IMR-90 (cell line): Measurements from ENCODE around the gene MIER2. TPM values are rescaled to one million over a fixed set of nuclear protein-coding genes. Genes with fewer than 3 reads are reported as not detected.

ENCODE experiments used
- ATAC-seq: fragments of 200-7000 bp; cut with Tn5 transposase; 2 replicates; pipeline ENCODE4 v1.9.1; 2020; ENCODE audit warnings: low read depth, mild to moderate bottlenecking, moderate library complexity
- BruUV-seq: library from RNA; stranded (reverse); fragments of 400-500 nt; replicated peaks from 2 replicates; lab custom pipeline; 2021; lab: Mats Ljungman, UMichigan
- CTCF ChIA-PET: fragments of 300-600 bp; formaldehyde crosslinking; extraction: SDS; loops from one replicate; lab custom pipeline; 2021; ENCODE audit warnings: antibody characterized with exemption; lab: Yijun Ruan, JAX
- POLR2A ChIA-PET: fragments of 300-600 bp; sonication (Branson Sonifier 250); formaldehyde crosslinking; loops from one replicate; lab custom pipeline; 2022; ENCODE audit warnings: antibody characterized with exemption; ENCODE audit not compliant: unreplicated experiment; lab: Charles Lee
- DNase-seq: peaks from one replicate; pipeline ENCODE4 v3.0.0; 2013
- H2AFZ ChIP-seq: replicated peaks from 2 replicates; pipeline ENCODE3; 2013; ENCODE audit warnings: low read length, mild to moderate bottlenecking; ENCODE audit not compliant: poor library complexity
- H2AK5ac ChIP-seq: 2 replicates; pipeline ENCODE4 v1.6.1; 2013; ENCODE audit warnings: low read depth, low read length, inconsistent platforms
- H2AK9ac ChIP-seq: replicated peaks from 2 replicates; pipeline ENCODE3; 2013; ENCODE audit warnings: mild to moderate bottlenecking, low read depth, low read length, moderate library complexity; ENCODE audit not compliant: poor library complexity
- H2BK120ac ChIP-seq: 2 replicates; pipeline ENCODE4 v1.6.1; 2013; ENCODE audit warnings: low read depth, low read length, inconsistent platforms
- H2BK15ac ChIP-seq: 3 replicates; pipeline ENCODE4 v1.6.1; 2013; ENCODE audit warnings: low read depth, low read length, inconsistent platforms
- H2BK20ac ChIP-seq: 2 replicates; pipeline ENCODE4 v1.6.1; 2013; ENCODE audit warnings: low read depth, mild to moderate bottlenecking, inconsistent platforms, low read length, moderate library complexity
- H2BK5ac ChIP-seq: 2 replicates; pipeline ENCODE4 v1.6.1; 2013; ENCODE audit warnings: mild to moderate bottlenecking, low read depth, low read length, inconsistent platforms; ENCODE audit not compliant: poor library complexity, severe bottlenecking
- H3K14ac ChIP-seq: replicated peaks from 2 replicates; pipeline ENCODE4 v1.6.1; 2013; ENCODE audit warnings: low read depth, low read length, inconsistent platforms
- H3K18ac ChIP-seq: 2 replicates; pipeline ENCODE4 v1.6.1; 2013; ENCODE audit warnings: low read depth, low read length, control low read depth
- H3K23ac ChIP-seq: 2 replicates; pipeline ENCODE4 v1.6.1; 2013; ENCODE audit warnings: low read depth, low read length, inconsistent platforms
- H3K27ac ChIP-seq: 2 replicates; pipeline ENCODE4 v1.5.1; 2013; ENCODE audit warnings: mild to moderate bottlenecking, control low read depth, low read length; ENCODE audit not compliant: insufficient read depth
- H3K27me3 ChIP-seq: 2 replicates; pipeline ENCODE4 v1.6.1; 2013; ENCODE audit warnings: low read length; ENCODE audit not compliant: control insufficient read depth, insufficient read depth
- H3K36me3 ChIP-seq: 2 replicates; pipeline ENCODE4 v1.6.1; 2013; ENCODE audit warnings: low read length, mixed read lengths; ENCODE audit not compliant: control insufficient read depth, insufficient read depth
- H3K4ac ChIP-seq: 2 replicates; pipeline ENCODE4 v1.6.1; 2013; ENCODE audit warnings: low read depth, low read length, inconsistent platforms
- H3K4me1 ChIP-seq: 2 replicates; pipeline ENCODE4 v1.6.1; 2013; ENCODE audit warnings: low read length, mixed read lengths; ENCODE audit not compliant: control insufficient read depth, insufficient read depth
- H3K4me2 ChIP-seq: 2 replicates; pipeline ENCODE4 v1.6.1; 2013; ENCODE audit warnings: low read depth, mild to moderate bottlenecking, control low read depth, low read length, moderate library complexity
- H3K4me3 ChIP-seq: 2 replicates; pipeline ENCODE4 v1.5.1; 2013; ENCODE audit warnings: low read depth, mild to moderate bottlenecking, control low read depth, low read length, moderate library complexity; ENCODE audit not compliant: insufficient read depth
- H3K56ac ChIP-seq: 2 replicates; pipeline ENCODE4 v1.6.1; 2013; ENCODE audit warnings: low read length, inconsistent platforms; ENCODE audit not compliant: insufficient read depth; ENCODE audit errors: extremely low read depth
- H3K79me1 ChIP-seq, 2 experiments: 2 replicates each; pipeline ENCODE4 v1.6.1; 2013; ENCODE audit warnings: low read length in 2 of 2, inconsistent platforms in 1 of 2, low read depth in 1 of 2
- H3K9ac ChIP-seq: 2 replicates; pipeline ENCODE4 v1.6.1; 2013; ENCODE audit warnings: low read depth, low read length, control low read depth
- H3K9me1 ChIP-seq: 2 replicates; pipeline ENCODE4 v1.6.1; 2013; ENCODE audit warnings: low read length, inconsistent platforms; ENCODE audit not compliant: insufficient read depth
- H3K9me3 ChIP-seq: 2 replicates; pipeline ENCODE4 v1.6.1; 2013; ENCODE audit warnings: low read length; ENCODE audit not compliant: control insufficient read depth, insufficient read depth
- H4K20me1 ChIP-seq: 2 replicates; pipeline ENCODE4 v1.6.1; 2013; ENCODE audit warnings: low read length, inconsistent platforms; ENCODE audit not compliant: insufficient read depth
- H4K5ac ChIP-seq: 2 replicates; pipeline ENCODE4 v1.6.1; 2013; ENCODE audit warnings: mild to moderate bottlenecking, low read depth, low read length, control low read depth
- H4K8ac ChIP-seq, 2 experiments: 2 replicates each; pipeline ENCODE4 v1.6.1; 2013; ENCODE audit warnings: low read depth in 2 of 2, low read length in 2 of 2, control low read depth in 1 of 2, inconsistent platforms in 1 of 2
- H4K91ac ChIP-seq: 2 replicates; pipeline ENCODE4 v1.6.1; 2013; ENCODE audit warnings: low read depth, low read length, inconsistent platforms; ENCODE audit not compliant: insufficient read depth
- BHLHE40 ChIP-seq: fragments of 150-350 bp; IDR thresholded peaks from 2 replicates; pipeline ENCODE4 v1.6.1; 2016; ENCODE audit warnings: mild to moderate bottlenecking, low read depth, low read length
- CEBPB ChIP-seq: IDR thresholded peaks from 2 replicates; pipeline ENCODE4 v1.6.1; 2012; ENCODE audit warnings: low read depth, low read length, improper control_type of control experiment
- CHD1 ChIP-seq: IDR thresholded peaks from 2 replicates; pipeline ENCODE4 v1.6.1; 2012; ENCODE audit warnings: low read depth, low read length, improper control_type of control experiment
- MAFK ChIP-seq: IDR thresholded peaks from 2 replicates; pipeline ENCODE4 v1.6.1; 2012; ENCODE audit warnings: low read depth, low read length, improper control_type of control experiment
- MAZ ChIP-seq: IDR thresholded peaks from 2 replicates; pipeline ENCODE4 v1.6.1; 2012; ENCODE audit warnings: low read depth, mild to moderate bottlenecking, low read length, improper control_type of control experiment, moderate library complexity, borderline replicate concordance
- POLR2A ChIP-seq: IDR thresholded peaks from 2 replicates; pipeline ENCODE4 v1.6.1; 2012; ENCODE audit warnings: mild to moderate bottlenecking, low read depth, low read length
- RAD21 ChIP-seq: IDR thresholded peaks from 2 replicates; pipeline ENCODE4 v1.6.1; 2012; ENCODE audit warnings: low read length, improper control_type of control experiment
- RCOR1 ChIP-seq: IDR thresholded peaks from 2 replicates; pipeline ENCODE4 v1.6.1; 2012; ENCODE audit warnings: mild to moderate bottlenecking, low read length, improper control_type of control experiment; ENCODE audit not compliant: insufficient replicate concordance
- RFX5 ChIP-seq: IDR thresholded peaks from 2 replicates; pipeline ENCODE4 v1.8.0; 2012; ENCODE audit warnings: low read depth, mild to moderate bottlenecking, low read length, moderate library complexity
- USF2 ChIP-seq: fragments of 150-350 bp; IDR thresholded peaks from 2 replicates; pipeline ENCODE4 v1.6.1; 2017; ENCODE audit warnings: mild to moderate bottlenecking, antibody characterized with exemption, low read length, low read depth
- WGBS, 2 experiments: methylation state at CpG; one replicate each; pipeline versions ENCODE4 v1.1.5 to v1.1.7; 2013; ENCODE audit warnings: missing lambda C conversion rate in 2 of 2; ENCODE audit not compliant: insufficient read length in 1 of 2; ENCODE audit errors: extremely low coverage in 2 of 2; 5-methylcytosine and 5-hydroxymethylcytosine counted together
- dilution Hi-C: fragments of 300-500 bp; cut with HindIII; formaldehyde crosslinking; loops from one replicate; pipeline ENCODE4 v1.14.3; 2018; ENCODE audit warnings: low sequenced_read_pairs; ENCODE audit not compliant: unreplicated experiment
- in situ Hi-C: fragments of 300-500 bp; cut with MboI; formaldehyde crosslinking; loops from 3 replicates; pipeline ENCODE4 v1.14.3; 2019; ENCODE audit warnings: low sequenced_read_pairs, inconsistent platforms, mixed read lengths
- intact Hi-C: fragments of 100-400 bp; cut with micrococcal nuclease; formaldehyde crosslinking; loops from 2 replicates; pipeline ENCODE4 v1.10.0; 2022
- polyA plus RNA-seq, 3 experiments: library from polyadenylated mRNA; depleted of rRNA; stranded (reverse); fragments of >200 nt; gene quantifications; 2 replicates each; pipeline ENCODE4 v1.2.3, GENCODE V29; 2012; ENCODE audit warnings: low replicate concordance in 1 of 3
- total RNA-seq: library from RNA; depleted of rRNA; stranded (reverse); fragments of >200 nt; gene quantifications from 2 replicates; pipeline ENCODE4 v1.2.3, GENCODE V29; 2012
- TF ChIP-seq, protein P1 (sequence below): conservative IDR thresholded peaks from 2 replicates; pipeline ENCODE4 v1.5.1; 2012; ENCODE audit warnings: mild to moderate bottlenecking, low read depth, low read length, improper control_type of control experiment

The MIER2 gene
- total and polyA plus RNA-seq, 2 of the 4 experiments (the other 2 are of a cell fraction), result 28.0 to 28.4 TPM

DNA sequence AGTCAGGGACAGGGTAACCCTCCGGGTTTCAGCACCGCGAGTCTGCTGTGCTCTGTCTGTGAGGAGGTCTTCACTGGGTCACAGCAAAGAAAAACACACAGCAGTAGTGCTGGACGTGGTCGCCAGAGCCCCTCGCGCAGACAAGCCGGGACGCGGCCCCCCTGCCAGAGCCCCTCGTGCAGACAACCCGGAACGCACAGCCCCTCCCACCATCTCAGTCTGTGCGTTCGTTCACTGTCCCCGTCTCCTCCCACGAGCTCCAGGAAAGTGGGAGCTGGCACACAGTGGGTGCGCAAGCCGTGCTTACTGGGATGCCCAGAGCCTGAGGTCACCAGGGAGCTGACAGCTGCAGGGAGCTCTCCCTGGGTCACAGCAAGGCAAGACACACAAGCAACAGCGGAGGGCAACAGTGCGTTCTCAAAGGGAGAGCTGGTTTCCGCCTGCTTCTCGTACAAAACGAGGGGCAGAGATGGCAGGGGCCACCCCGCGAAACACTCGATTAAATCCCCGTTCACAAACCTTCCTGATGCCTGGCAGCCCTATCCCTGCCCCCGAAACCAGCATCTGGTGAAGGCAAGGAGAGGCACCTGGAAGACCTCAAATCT, 50.2 kb downstream of the MIER2 start (continued):
- TF ChIP-seq, protein P1, sequence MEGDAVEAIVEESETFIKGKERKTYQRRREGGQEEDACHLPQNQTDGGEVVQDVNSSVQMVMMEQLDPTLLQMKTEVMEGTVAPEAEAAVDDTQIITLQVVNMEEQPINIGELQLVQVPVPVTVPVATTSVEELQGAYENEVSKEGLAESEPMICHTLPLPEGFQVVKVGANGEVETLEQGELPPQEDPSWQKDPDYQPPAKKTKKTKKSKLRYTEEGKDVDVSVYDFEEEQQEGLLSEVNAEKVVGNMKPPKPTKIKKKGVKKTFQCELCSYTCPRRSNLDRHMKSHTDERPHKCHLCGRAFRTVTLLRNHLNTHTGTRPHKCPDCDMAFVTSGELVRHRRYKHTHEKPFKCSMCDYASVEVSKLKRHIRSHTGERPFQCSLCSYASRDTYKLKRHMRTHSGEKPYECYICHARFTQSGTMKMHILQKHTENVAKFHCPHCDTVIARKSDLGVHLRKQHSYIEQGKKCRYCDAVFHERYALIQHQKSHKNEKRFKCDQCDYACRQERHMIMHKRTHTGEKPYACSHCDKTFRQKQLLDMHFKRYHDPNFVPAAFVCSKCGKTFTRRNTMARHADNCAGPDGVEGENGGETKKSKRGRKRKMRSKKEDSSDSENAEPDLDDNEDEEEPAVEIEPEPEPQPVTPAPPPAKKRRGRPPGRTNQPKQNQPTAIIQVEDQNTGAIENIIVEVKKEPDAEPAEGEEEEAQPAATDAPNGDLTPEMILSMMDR, result no peak
- no peak for TF ChIP-seq CHD1

GRCh38 chr19:293436-294110, 51.0 kb downstream of the MIER2 start:
- WGBS, 2 experiments, result 84% methylated on average over 4 of the region's 14 CpGs; no CpG with 5 or more reads in 1 of the 2 experiments
- Histone ChIP-seq H3K36me3 (no peaks in the 10 kb centered on the region), H2AK9ac (no peak overlapping the region), H3K9me1 (no peaks in the 10 kb centered on the region), H3K4me3 (no peak overlapping the region), H3K14ac (no peak overlapping the region), H3K79me1 (no peaks in the 10 kb centered on the region), H2BK20ac (no peak overlapping the region), H3K4me1 (peaks cover 6% of the 10 kb centered on the region; the same call in 1 of the 2 replicates), H4K91ac (no peak overlapping the region), H2AFZ (no peak overlapping the region), H4K5ac (no peak overlapping the region), H2BK5ac (no peak overlapping the region), H4K8ac (no peak overlapping the region), H2BK120ac (no peak overlapping the region), H3K23ac (no peak overlapping the region), H3K9me3 (no peaks in the 10 kb centered on the region), H3K27ac (no peak overlapping the region), H4K20me1 (peaks cover 8% of the 10 kb centered on the region; the same call in 1 of the 2 replicates), H3K4ac (no peak overlapping the region), H2BK15ac (no peak overlapping the region), H3K9ac (no peak overlapping the region), H3K27me3 (peaks cover 51% of the 10 kb centered on the region), H3K56ac (no peak overlapping the region), H3K18ac (no peak overlapping the region), H3K4me2 (no peak overlapping the region), H2AK5ac (no peak overlapping the region)
- no peak for ATAC-seq
- DNase-seq, result no peak
- TF ChIP-seq MAZ (no peak), RAD21 (no peak), CEBPB (no peak), RFX5 (no peak), POLR2A (no peak), CHD1 (no peak), USF2 (no peak), RCOR1 (no peak), MAFK (no peak), BHLHE40 (no peak)
- TF ChIP-seq, protein P1, result no peak
- BruUV-seq, result no TSS peak
- in situ Hi-C loops (no loop called here), intact Hi-C loops (no loop called here), dilution Hi-C loops (no loop called here)
- CTCF ChIA-PET, result no interaction called here
- POLR2A ChIA-PET, result no interaction called here
